IPS-15b (cell line): Measurements from ENCODE around the gene PRDX3.

Experiments used
- H3K27me3 ChIP-seq: one replicate; pipeline ENCODE4 v1.6.1; 2013; ENCODE audit warnings: low read length; ENCODE audit not compliant: control insufficient read depth, insufficient read depth
- H3K36me3 ChIP-seq: one replicate; pipeline ENCODE4 v1.6.1; 2013; ENCODE audit warnings: low read length; ENCODE audit not compliant: control insufficient read depth, insufficient read depth
- H3K4me1 ChIP-seq: one replicate; pipeline ENCODE4 v1.6.1; 2013; ENCODE audit warnings: mild to moderate bottlenecking, low read length; ENCODE audit not compliant: control insufficient read depth, insufficient read depth
- H3K4me3 ChIP-seq: one replicate; pipeline ENCODE4 v1.5.1; 2013; ENCODE audit warnings: low read depth, low read length
- H3K9ac ChIP-seq: one replicate; pipeline ENCODE4 v1.6.1; 2013; ENCODE audit warnings: low read depth, mild to moderate bottlenecking, low read length
- H3K9me3 ChIP-seq: one replicate; pipeline ENCODE4 v1.6.1; 2013; ENCODE audit warnings: mild to moderate bottlenecking, low read length; ENCODE audit not compliant: control insufficient read depth, insufficient read depth

PRDX3 gene

GRCh38 chr10:119132521-119133345 lies 45.9 kb downstream of the PRDX3 start:
- Histone ChIP-seq H3K4me1 (no peaks in the 10 kb centered on the region), H3K27me3 (no peaks in the 10 kb centered on the region), H3K36me3 (peaks cover 25% of the 10 kb centered on the region)

GRCh38 chr10:119131512-119132240 lies 46.9 kb downstream of the PRDX3 start:
- Histone ChIP-seq H3K9me3 (no peaks in the 10 kb centered on the region), H3K36me3 (peaks cover 25% of the 10 kb centered on the region), H3K27me3 (no peaks in the 10 kb centered on the region), H3K4me3 (no peak overlapping the region), H3K9ac (no peak overlapping the region), H3K4me1 (no peaks in the 10 kb centered on the region)

More at GRCh38 chr10:119132521-119133345, 45.9 kb downstream of the PRDX3 start:
- no peak overlapping the region for H3K9ac ChIP-seq
- no peak overlapping the region for H3K4me3 ChIP-seq
- H3K9me3 ChIP-seq, result no peaks in the 10 kb centered on the region

- no peak overlapping the region for H3K9ac ChIP-seq
- H3K36me3 ChIP-seq, result peaks cover 22% of the 10 kb centered on the region
- H3K4me3 ChIP-seq, result no peak overlapping the region
- no peaks in the 10 kb centered on the region for H3K9me3 ChIP-seq
- no peaks in the 10 kb centered on the region for H3K27me3 ChIP-seq
- no peaks in the 10 kb centered on the region for H3K4me1 ChIP-seq
Observed at GRCh38 chr10:119129721-119130120, 48.9 kb downstream of the PRDX3 start.

- H3K36me3 ChIP-seq, result peaks cover 18% of the 10 kb centered on the region
Observed at GRCh38 chr10:119125942-119126341, 52.7 kb downstream of the PRDX3 start.

GRCh38 chr10:119120875-119121274 lies 57.7 kb downstream of the PRDX3 start:
- H3K4me1 ChIP-seq, result no peaks in the 10 kb centered on the region
- no peaks in the 10 kb centered on the region for H3K27me3 ChIP-seq
- no peak overlapping the region for H3K9ac ChIP-seq
- peaks cover 18% of the 10 kb centered on the region for H3K36me3 ChIP-seq
- H3K4me3 ChIP-seq, result no peak overlapping the region
- no peaks in the 10 kb centered on the region for H3K9me3 ChIP-seq

More at GRCh38 chr10:119125942-119126341, 52.7 kb downstream of the PRDX3 start:
- no peaks in the 10 kb centered on the region for H3K9me3 ChIP-seq
- no peaks in the 10 kb centered on the region for H3K27me3 ChIP-seq
- no peak overlapping the region for H3K9ac ChIP-seq
- no peaks in the 10 kb centered on the region for H3K4me1 ChIP-seq
- H3K4me3 ChIP-seq, result no peak overlapping the region

GRCh38 chr10:119120413-119120867 lies 58.2 kb downstream of the PRDX3 start:
- H3K36me3 ChIP-seq, result peaks cover 18% of the 10 kb centered on the region
- H3K27me3 ChIP-seq, result no peaks in the 10 kb centered on the region
- H3K4me3 ChIP-seq, result no peak overlapping the region
- no peak overlapping the region for H3K9ac ChIP-seq
- H3K4me1 ChIP-seq, result no peaks in the 10 kb centered on the region
- no peaks in the 10 kb centered on the region for H3K9me3 ChIP-seq

GRCh38 chr10:119119400-119119799 lies 59.2 kb downstream of the PRDX3 start:
- H3K4me3 ChIP-seq, result no peak overlapping the region
- H3K4me1 ChIP-seq, result no peaks in the 10 kb centered on the region
- H3K9ac ChIP-seq, result no peak overlapping the region
- H3K36me3 ChIP-seq, result peaks cover 20% of the 10 kb centered on the region
- no peaks in the 10 kb centered on the region for H3K9me3 ChIP-seq
- no peaks in the 10 kb centered on the region for H3K27me3 ChIP-seq

GRCh38 chr10:119118231-119118630 lies 60.4 kb downstream of the PRDX3 start:
- Histone ChIP-seq H3K9me3 (no peaks in the 10 kb centered on the region), H3K4me1 (no peaks in the 10 kb centered on the region), H3K27me3 (no peaks in the 10 kb centered on the region), H3K4me3 (no peak overlapping the region), H3K9ac (no peak overlapping the region), H3K36me3 (peaks cover 26% of the 10 kb centered on the region)
